Rectal smooth muscle tissue (tissue), 1 donor: ENCODE data around the gene CHSY1.
A peak's percentile ranks its signal among the peaks of the same experiment; 100 is the strongest.
"Not testable (repeated sequence)": the region's sequence is repeated elsewhere in the genome, so short reads cannot be mapped to it uniquely, and the experiment has no call there.

Experiments
- H3K27ac ChIP-seq: one replicate; pipeline ENCODE4 v1.7.0; 2013; ENCODE audit warnings: low read depth, low read length, inconsistent platforms
- H3K27me3 ChIP-seq: one replicate; pipeline ENCODE4 v1.7.0; 2013; ENCODE audit warnings: low read length; ENCODE audit not compliant: control insufficient read depth, insufficient read depth
- H3K36me3 ChIP-seq: one replicate; pipeline ENCODE4 v1.7.0; 2013; ENCODE audit warnings: low read length; ENCODE audit not compliant: control insufficient read depth, insufficient read depth
- H3K4me1 ChIP-seq: one replicate; pipeline ENCODE4 v1.7.0; 2013; ENCODE audit warnings: low read length; ENCODE audit not compliant: control insufficient read depth, insufficient read depth
- H3K4me3 ChIP-seq: one replicate; pipeline ENCODE4 v1.7.0; 2013; ENCODE audit warnings: low read length
- H3K9ac ChIP-seq: one replicate; pipeline ENCODE4 v1.7.0; 2013; ENCODE audit warnings: low read length

Gene CHSY1, protein sequence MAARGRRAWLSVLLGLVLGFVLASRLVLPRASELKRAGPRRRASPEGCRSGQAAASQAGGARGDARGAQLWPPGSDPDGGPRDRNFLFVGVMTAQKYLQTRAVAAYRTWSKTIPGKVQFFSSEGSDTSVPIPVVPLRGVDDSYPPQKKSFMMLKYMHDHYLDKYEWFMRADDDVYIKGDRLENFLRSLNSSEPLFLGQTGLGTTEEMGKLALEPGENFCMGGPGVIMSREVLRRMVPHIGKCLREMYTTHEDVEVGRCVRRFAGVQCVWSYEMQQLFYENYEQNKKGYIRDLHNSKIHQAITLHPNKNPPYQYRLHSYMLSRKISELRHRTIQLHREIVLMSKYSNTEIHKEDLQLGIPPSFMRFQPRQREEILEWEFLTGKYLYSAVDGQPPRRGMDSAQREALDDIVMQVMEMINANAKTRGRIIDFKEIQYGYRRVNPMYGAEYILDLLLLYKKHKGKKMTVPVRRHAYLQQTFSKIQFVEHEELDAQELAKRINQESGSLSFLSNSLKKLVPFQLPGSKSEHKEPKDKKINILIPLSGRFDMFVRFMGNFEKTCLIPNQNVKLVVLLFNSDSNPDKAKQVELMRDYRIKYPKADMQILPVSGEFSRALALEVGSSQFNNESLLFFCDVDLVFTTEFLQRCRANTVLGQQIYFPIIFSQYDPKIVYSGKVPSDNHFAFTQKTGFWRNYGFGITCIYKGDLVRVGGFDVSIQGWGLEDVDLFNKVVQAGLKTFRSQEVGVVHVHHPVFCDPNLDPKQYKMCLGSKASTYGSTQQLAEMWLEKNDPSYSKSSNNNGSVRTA

DNA sequence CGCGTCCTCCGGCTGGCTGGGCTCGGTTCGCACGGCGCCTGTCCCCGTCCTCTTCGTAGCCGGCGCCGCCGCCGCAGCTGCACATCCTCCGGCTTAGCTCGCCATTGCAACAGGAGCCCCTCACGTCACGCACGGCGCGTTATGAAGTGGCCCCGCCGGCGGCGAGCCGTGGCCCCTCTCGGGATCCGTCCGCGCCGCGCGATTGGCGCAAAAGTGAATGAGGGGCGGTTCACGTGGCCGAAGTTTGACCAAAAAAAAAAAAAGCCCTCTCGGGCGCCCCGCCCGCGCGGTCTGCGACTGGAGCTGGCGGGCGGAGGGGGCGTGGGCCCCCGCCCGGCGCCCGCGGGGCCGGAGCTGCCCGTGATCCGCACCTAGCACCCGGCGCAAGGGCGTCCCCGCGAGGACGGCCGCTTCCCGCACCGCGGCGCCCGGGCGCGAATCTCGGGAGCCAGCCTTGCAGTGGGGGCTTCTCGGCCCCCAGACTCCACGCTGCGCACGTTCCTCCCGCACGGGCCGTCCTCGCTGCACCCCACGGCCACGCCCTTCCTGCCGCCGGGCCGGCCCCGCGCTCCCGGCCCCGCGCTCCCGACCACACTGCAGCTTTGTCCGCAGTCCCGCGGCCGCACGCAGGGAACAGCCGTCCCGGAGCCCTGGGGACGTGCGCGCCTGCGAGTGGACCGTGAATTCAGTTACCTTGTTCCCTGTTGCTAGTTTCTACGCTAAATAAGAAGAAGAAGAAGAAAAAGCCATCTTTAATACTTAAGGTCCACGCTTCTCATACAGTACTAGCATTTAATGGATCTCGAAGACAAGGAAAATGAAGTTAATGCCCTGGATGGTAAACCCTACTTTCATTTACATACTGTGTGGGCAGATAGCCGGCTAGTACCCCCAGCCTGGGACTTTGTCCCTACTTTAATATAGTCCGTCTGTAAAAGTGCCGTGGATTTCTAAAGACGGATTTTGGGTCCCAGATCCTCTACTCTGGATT, at the start of gene CHSY1:
CHSY1 (minus strand) TSS at position 219 of the 991 bp plus-strand sequence. CDS start 592 bp downstream, outside the sequence.
- H3K36me3 ChIP-seq = no peaks in the 10 kb centered on the region
- peaks cover 15% of the 10 kb centered on the region for H3K4me1 ChIP-seq
- peak within 1 kb of the TSS; percentile 81 for H3K27ac ChIP-seq
- H3K9ac ChIP-seq = peak within 1 kb of the TSS; percentile 39
- H3K27me3 ChIP-seq = no peaks in the 10 kb centered on the region
- H3K4me3 ChIP-seq = peak within 1 kb of the TSS; percentile 81

DNA sequence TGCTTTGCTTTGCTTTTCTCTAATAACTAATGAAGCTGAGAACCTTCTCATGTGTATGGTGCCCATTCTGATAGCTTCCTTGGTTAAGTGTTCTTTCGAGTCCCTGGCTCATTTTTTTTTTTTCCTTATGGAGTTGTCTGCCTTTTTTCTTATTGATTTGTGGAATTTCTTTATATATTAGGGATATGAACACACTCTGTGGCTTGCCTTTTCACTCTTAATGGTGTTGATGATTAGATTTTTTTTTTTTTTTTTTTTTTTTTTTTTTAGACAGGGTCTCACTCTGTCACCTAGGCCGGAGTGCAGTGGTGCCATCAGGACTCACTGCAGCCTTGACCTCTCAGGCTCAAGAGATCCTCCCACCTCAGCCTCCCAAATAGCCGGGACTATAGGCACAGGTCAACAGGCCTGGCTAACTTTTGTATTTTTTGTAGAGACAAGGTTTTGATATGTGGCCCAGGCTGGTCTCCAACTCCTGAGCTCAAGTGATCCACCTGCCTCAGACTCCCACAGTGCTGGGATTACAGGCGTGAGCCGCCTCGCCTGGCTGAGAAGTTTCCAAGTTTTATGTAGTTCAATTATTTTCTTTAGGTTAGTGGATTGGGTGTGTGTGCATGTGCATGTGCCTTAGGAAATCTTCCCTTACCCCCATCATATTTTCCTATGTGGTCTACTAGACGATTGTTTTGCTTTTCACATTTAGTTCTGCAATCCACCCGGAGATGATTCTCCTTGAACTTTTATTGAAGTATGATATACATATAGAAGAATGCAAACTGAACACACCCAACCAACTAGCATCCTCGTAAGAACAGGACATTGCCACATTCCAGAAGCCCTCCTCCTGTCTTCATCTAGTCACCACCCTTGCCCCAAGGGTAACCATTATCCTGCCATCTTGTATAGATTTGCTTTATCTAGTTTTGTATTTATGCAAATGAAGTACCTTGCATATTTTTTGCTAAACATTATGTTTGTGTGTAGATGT, 44.9 kb upstream of the CHSY1 start:
- no peak overlapping the region for H3K27ac ChIP-seq
- peaks cover 12% of the 10 kb centered on the region for H3K4me1 ChIP-seq
- no peak overlapping the region for H3K9ac ChIP-seq
- H3K27me3 ChIP-seq = no peaks in the 10 kb centered on the region
- no peak overlapping the region for H3K4me3 ChIP-seq
- no peaks in the 10 kb centered on the region for H3K36me3 ChIP-seq

DNA sequence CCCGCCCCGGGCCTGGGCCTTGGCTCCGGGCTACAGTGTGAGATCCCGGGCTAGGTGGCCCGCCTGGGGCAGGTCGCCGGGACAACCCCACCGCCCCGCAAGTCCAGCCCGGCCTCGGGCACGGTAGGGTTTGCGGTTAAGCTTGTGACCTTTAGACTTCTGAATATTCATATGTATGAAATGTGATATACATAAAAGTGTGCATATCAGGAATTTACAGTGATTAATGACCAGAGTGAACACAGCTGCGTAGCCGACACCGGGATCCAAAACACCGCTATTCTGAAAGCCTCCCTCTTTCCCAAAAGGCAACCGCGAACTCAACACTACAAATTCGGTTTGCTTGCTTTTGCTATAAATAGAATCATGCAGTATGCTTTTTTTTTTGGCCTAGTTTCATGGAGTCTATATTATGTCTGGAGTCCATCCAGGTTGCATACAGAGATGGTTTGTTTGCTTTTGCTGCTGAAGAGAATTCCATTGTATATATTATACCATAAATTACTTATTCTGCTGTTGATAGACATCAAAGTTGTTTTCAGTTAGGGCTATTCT, 43.8 kb upstream of the CHSY1 start:
- Histone ChIP-seq H3K4me1 (peaks cover 12% of the 10 kb centered on the region), H3K36me3 (no peaks in the 10 kb centered on the region), H3K4me3 (peak overlapping the region; percentile 95), H3K27ac (peak overlapping the region; percentile 91), H3K9ac (peak overlapping the region; percentile 57), H3K27me3 (no peaks in the 10 kb centered on the region)

DNA sequence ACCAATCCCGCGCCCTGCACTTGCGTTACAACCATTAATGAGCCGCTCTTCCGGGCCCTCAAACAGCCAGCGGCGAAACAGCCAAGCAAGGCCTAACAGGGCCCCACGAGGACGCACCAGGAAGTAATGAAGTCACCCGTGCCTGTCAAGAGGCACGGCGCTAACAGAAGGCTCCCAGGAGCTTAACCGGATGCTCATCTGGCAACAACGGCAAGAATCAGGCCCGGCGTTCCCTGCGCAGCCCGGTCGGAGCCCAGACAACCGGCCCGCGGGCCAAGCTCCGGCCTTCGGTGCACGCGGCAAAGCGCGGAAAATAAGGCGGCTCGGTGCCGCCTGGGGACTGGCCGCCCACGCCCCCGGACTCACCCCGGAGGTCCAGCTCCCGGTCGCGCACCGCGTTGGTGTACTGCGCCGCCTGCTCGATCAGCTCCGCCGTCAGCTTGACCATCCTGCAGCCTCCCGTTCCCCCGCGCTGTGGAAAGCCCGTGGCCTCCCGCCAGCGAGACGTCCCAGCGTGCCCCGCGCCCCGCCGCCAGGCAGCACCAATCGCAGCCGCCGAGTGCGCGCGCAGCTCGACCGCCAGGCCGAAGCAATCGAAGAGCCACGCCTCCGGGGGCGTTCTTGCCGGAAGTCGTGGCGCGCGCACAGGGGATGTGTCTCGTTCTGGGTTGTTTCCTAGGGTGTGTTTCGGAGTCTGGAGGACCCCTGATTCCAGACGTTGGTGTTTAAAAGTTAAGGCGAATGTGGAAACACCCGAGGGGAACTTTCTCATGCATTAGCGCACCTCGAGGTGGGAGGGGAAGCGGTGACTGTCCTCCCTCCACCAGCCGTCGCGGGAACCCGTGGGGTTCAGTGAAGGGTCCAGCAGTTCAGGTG, 43.1 kb upstream of the CHSY1 start, which contains the start of gene SNRPA1:
SNRPA1 (minus strand) TSS at position 518 of the 876 bp plus-strand sequence; CDS start at position 448, 70 bp downstream.
- Histone ChIP-seq H3K27ac (peak within 1 kb of the TSS; percentile 91), H3K4me1 (peaks cover 12% of the 10 kb centered on the region), H3K9ac (peak within 1 kb of the TSS; percentile 80), H3K36me3 (no peaks in the 10 kb centered on the region), H3K4me3 (peak within 1 kb of the TSS; percentile 95), H3K27me3 (no peaks in the 10 kb centered on the region)

DNA sequence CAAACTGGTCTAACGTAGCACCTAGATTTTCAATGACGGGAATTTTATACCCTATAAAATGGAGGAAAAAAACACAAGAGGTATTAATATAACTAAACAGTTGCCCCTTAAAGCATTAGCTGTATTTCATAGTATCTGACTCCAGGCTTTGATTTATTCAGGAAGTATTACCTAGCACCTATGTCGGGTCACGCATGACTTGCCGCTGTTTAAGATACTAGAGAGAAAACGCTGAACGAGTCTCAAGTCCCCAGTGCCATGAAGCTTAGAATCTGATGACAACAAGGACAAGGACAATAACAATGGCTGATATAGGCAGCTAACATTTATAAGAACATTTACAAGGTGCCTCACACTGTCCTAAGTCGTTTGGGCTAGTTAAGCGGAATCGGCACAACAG, 41.3 kb upstream of the CHSY1 start:
- Histone ChIP-seq H3K27me3 (no peaks in the 10 kb centered on the region), H3K4me3 (peak overlapping the region; percentile 95), H3K4me1 (peaks cover 12% of the 10 kb centered on the region), H3K27ac (no peak overlapping the region), H3K9ac (no peak overlapping the region), H3K36me3 (no peaks in the 10 kb centered on the region)

DNA sequence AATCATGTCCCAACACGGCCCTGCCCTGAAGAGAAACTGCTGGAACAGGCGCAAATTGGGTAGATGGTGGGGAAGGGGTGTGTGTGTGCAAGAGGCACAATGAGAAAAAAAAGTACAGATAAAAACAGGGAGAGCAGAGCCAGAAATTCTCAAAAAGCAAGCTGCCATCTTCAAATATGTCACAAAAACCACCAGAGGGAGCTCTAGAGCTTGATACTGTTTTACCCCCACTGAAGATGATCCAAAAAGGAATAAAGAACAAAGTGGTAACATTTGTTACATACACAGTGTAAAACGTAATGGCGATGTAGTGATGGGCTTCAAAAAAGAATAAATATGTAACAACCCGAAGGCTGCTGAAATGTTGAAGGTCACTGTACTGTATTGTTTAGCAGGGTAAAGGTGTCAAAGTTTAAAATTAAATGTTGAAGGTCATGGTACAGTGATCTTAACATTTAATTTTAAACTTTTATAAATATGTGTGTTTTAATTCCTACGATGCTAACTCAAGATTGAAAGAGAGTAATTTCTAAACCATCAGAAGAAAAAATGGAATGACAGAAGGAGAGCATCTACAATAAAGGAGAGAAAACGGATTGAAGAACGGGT, 37.2 kb upstream of the CHSY1 start:
- H3K4me1 ChIP-seq = peaks cover 10% of the 10 kb centered on the region
- H3K36me3 ChIP-seq = peaks cover 4% of the 10 kb centered on the region
- H3K4me3 ChIP-seq = no peak overlapping the region
- no peaks in the 10 kb centered on the region for H3K27me3 ChIP-seq
- no peak overlapping the region for H3K27ac ChIP-seq
- no peak overlapping the region for H3K9ac ChIP-seq

DNA sequence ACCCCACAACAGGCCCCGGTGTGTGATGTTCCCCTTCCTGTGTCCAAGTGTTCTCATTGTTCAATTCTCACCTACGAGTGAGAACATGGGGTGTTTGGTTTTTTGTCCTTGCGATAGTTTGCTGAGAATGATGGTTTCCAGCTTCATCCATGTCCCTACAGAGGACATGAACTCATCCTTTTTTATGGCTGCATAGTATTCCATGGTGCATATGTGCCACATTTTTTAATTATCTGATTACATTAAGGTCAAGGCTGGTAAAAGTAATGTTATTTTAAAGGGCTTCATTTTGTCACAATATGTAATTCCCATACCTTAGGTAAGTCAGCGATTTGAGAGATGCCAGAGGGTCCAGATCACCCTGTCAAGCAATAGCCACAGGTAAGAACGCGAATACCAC, 35.5 kb upstream of the CHSY1 start:
- H3K27me3 ChIP-seq, H3K4me3 ChIP-seq, H3K4me1 ChIP-seq, H3K9ac ChIP-seq, H3K27ac ChIP-seq: not testable (repeated sequence)
- H3K36me3 ChIP-seq = peaks cover 12% of the 10 kb centered on the region

DNA sequence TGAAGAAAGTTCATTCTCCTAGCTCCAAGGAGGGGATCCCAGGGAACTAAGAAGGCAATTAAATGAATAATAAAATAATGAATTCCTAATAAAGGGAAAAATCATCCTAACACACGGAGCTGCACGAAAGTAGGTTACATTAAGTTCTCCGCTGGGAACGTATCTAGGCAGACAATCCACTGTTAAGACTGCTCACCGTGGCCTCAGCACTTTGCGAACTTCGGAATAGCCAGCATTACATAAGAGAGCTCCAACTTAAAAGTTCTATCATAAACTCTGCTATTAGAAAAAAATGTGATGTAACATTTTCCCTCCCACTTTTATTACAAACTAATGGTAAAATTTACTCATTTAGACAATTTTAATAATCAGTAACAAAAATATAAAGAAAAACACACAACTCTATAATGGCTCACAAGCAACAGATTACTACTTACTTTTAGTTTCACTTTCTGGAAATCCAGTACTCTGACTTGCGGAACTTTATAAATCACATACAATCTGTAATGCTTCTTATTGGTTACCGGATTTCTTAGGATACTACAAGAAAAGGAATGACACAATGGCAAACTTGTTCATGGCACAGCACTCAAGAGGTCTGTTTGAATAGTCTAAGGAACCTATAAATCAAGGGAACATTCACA, 34.7 kb upstream of the CHSY1 start:
- H3K4me3 ChIP-seq = no peak overlapping the region
- H3K9ac ChIP-seq = no peak overlapping the region
- no peak overlapping the region for H3K27ac ChIP-seq
- no peaks in the 10 kb centered on the region for H3K4me1 ChIP-seq
- H3K27me3 ChIP-seq = no peaks in the 10 kb centered on the region
- peaks cover 17% of the 10 kb centered on the region for H3K36me3 ChIP-seq

DNA sequence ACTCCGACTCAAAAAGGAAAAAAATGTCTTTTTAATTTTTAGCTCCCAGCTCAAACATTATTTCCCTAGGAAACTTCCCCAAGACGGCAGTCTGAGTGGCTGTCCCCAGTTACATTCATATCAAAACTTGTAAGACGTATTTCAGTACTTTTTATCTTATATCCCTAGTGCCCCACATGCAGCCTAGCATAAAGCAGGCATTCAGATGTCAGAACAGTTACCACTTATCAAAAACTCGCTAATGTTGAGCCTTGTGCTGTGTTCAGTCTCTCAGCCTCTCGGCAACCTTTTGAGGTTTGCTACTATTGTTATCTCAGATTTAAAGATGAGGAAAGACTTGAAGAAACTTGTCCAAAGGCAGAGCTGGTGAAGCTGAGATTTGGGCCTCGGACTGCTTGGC, 32.1 kb upstream of the CHSY1 start:
- Histone ChIP-seq H3K36me3 (peaks cover 21% of the 10 kb centered on the region), H3K27me3 (no peaks in the 10 kb centered on the region), H3K27ac (no peak overlapping the region)

DNA sequence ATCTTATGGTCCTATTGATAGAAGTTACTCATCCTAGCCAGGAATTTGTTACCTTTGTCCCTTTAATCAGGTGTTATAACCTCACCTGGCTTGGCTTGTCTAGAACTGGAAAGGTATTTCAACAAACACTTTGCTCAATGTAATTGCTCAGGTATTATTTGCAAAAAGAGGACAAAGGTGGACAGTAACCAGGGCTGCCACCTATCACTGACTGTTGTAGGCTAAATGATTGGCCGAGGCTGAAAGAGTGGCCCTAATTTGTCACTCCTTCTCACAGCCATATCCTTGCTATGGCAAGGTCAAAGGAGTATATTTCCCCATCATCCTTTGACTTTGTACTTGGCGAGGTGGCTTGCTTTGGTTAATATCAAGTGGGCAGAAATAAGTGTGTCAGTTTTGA, 28.2 kb upstream of the CHSY1 start:
- peaks cover 18% of the 10 kb centered on the region for H3K36me3 ChIP-seq
- H3K27me3 ChIP-seq = no peaks in the 10 kb centered on the region
- no peak overlapping the region for H3K27ac ChIP-seq
- H3K4me1 ChIP-seq = no peaks in the 10 kb centered on the region
- no peak overlapping the region for H3K4me3 ChIP-seq
- no peak overlapping the region for H3K9ac ChIP-seq

More for the DNA sequence above, 32.1 kb upstream of the CHSY1 start:
- no peak overlapping the region for H3K4me3 ChIP-seq
- no peaks in the 10 kb centered on the region for H3K4me1 ChIP-seq
- H3K9ac ChIP-seq = no peak overlapping the region
